Measurements from ENCODE around the gene ARID3B.
"Not testable (repeated sequence)": the region's sequence is repeated elsewhere in the genome, so short reads cannot be mapped to it uniquely, and the experiment has no call there.

The ARID3B gene

DNA sequence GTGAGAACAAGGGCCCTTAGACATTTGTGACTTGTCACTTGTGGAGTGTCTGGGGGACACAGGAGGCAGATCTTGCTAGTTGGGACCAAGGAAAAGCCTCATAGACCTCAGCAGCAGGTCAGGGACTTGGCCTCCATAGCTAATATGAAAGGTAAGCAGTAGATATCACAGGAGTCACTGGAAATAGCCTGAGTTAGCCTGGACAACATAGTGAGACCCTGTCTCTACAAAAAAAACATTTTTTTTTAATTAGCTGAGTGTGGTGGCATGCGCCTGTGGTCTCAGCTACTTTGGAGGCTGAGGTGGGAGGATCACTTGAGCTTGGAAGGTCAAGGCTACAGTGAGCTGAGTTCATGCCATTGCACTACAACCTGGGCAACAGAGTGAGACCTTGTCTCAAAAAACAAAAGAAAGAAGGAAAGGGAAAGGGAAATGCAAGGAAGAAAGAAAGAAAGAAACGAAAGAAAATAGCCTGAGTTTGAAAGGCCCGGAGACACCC, 37.5 kb downstream of the ARID3B start:
- DNase-seq, result no peak

GRCh38 chr15:74579001-74579400, 38.0 kb downstream of the ARID3B start:
- DNase-seq, result no peak

DNA sequence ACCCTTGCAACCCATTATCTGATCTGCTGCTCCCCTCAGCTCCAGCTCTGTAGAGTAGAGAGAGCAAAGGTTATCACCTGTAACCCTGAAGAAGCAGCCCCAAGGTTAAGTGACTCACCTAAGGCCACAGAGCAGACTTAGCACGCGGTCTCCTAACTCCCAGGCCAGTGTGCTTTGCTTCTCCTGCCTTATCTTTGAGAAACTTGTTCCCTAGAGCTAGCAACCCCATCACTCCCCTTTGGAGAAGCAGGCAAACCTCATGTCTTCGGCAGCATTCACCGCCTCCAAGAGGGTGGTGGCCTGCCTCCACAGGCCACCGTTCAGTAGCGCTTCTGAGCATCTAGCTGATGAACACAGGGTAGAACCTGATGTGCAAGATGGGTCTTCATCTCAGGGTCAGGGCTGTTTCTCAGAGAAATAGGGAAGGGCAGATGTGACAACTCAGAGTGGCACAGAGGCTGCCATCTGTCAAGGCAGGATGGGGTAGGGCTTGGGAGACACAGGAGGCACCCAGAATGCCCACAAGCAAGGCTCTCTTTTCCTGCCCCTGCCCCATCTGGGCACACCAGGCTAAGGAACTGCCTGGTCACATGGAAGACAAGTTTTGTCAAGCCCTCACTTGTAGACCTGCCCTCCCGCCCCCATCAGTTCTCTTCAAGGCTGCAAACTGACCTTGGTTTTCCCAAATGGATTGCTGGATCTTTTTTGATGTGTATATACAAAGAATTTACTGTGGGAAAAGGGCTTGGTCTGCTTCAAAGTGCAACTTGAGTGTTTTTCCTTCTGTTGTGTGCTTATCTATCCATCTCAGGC, 39.7 kb downstream of the ARID3B start:
- DNase-seq, result no peak

- DNase-seq, result no peak
These were observed 43.2 kb downstream of the ARID3B start for GRCh38 chr15:74584204-74584603.

GRCh38 chr15:74584779-74585178, 43.8 kb downstream of the ARID3B start:
- DNase-seq, result no peak

DNA sequence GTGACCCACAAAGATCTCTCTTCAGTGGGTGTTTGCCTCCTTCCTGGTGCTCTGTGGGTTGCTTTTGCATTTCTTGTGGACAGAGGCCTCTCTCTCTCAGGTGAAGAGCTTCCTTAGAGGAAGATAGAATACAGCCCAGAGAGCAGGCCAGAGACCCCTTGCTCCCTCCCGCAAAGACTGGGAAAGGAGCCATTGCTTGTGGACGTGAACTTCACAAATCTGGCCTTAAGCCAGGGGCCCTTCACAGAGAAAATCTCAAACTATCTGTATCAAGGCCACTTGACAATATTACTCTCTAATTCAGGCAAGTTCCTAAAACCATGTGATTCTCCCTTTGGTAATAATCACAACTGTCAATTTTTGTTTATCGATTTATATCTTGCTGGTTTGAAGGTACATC, 44.2 kb downstream of the ARID3B start:
- DNase-seq, result no peak

- DNase-seq, result no peak
These were observed 44.8 kb downstream of the ARID3B start for GRCh38 chr15:74585857-74586256.

- DNase-seq, result no peak
These were observed 48.8 kb downstream of the ARID3B start for GRCh38 chr15:74589826-74590225.

DNA sequence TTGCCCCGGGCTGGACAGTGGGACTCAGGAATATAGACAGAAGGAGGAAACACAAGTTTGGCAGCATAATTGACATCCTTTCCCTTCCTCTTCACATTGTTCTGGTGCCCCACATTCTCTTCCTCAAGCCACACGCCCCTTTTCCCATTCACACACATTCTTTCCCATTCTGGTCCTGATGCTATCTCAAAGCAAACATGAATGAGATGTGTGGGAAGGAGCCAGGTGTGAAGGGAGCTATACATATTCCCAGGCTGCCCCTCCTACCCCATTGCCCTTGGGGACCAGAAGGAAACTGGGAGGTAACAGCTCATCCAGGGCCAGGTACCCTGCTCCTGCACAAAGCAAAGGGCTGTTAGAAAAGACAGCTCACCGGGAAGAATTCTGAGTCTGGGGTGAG, 51.2 kb downstream of the ARID3B start:
- no peak for DNase-seq

- no peak for DNase-seq
These were observed 52.1 kb downstream of the ARID3B start for GRCh38 chr15:74593122-74593521.

GRCh38 chr15:74594455-74594854, 53.4 kb downstream of the ARID3B start:
- DNase-seq, result no peak

DNA sequence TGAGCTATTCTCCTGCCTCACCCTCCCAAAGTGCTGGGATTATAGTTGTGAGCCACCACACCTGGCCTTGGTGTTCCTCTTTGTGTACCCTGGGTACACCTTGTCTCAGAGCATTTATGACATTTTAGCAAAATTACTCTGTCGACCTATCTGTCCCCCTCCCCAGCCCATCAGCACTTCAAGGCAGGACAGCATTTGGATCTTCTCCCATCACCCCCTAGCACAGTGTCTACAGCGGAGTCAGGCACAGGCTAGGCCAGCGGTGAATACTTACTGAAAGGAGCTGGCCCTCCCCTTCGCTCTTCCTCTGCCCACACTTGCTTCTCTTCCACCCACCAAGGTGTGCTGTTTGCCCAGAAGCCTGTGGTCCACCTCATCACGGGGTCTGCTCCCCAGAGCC, 54.3 kb downstream of the ARID3B start:
- no peak for DNase-seq

DNA sequence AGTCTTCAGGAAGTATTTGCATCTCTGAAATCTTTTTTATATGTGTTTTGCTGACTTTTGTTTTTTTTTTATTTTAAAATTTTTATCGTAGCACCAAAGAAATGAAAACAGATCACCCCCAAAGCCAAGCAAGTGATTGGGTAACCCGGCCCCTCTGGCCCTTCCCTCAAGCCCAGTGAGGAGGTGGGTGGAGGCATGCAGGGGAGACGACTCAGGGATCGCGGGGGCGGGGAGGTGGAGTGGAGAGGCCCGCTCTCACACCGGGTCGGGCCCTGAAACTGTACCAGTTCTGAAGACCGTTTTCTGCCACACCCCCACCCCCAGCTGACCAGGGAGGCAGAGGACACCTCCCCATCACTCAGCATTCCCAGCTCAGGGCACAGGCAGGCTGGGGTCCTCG, 55.7 kb downstream of the ARID3B start:
- DNase-seq, result not testable (repeated sequence)

GRCh38 chr15:74597146-74597705, 56.2 kb downstream of the ARID3B start:
- DNase-seq, result not testable (repeated sequence)

- DNase-seq, result peak; percentile 79 to 81
These were observed 57.3 kb downstream of the ARID3B start for GRCh38 chr15:74598126-74598842.

- no peak for DNase-seq
These were observed 58.1 kb downstream of the ARID3B start for GRCh38 chr15:74599156-74599555.

GRCh38 chr15:74603026-74603788, 62.2 kb downstream of the ARID3B start:
- DNase-seq, result no peak

GRCh38 chr15:74603789-74604705, 63.0 kb downstream of the ARID3B start:
- no peak for DNase-seq

GRCh38 chr15:74604983-74605794, 64.2 kb downstream of the ARID3B start:
- no peak for DNase-seq

- DNase-seq, result no peak
These were observed 64.8 kb downstream of the ARID3B start for GRCh38 chr15:74605795-74606150.

- no peak for DNase-seq
These were observed 67.8 kb downstream of the ARID3B start for GRCh38 chr15:74608786-74609185.
